MM.1S (cell line): ENCODE data around the gene RFESD.

ENCODE experiments used
- CTCF ChIP-seq: fragments of 300-600 bp; sonication (generic); IDR thresholded peaks from 2 replicates; pipeline ENCODE4 v1.5.1; 2016; ENCODE audit warnings: antibody characterized with exemption, low read length, mixed read lengths
- EZH2 ChIP-seq: fragments of 300-600 bp; sonication (generic); optimal IDR thresholded peaks from 2 replicates; pipeline ENCODE3; 2017; ENCODE audit warnings: low read depth, mild to moderate bottlenecking, antibody characterized with exemption, low read length, mixed read lengths
- EZH2phosphoT487 ChIP-seq: fragments of 300-600 bp; sonication (generic); IDR thresholded peaks from 2 replicates; pipeline ENCODE4 v1.6.1; 2018; ENCODE audit warnings: antibody characterized with exemption, low read length

- TF ChIP-seq CTCF (no peak), EZH2 (no peak), EZH2phosphoT487 (no peak)
Observed at GRCh38 chr5:95599252-95599651, 47.3 kb upstream of the RFESD start.
